Fibroblast of lung (primary cell): ENCODE measurements around the gene ALDH1L1.

ENCODE experiments used
- EZH2 ChIP-seq: IDR thresholded peaks from 2 replicates; pipeline ENCODE4 v1.5.1; 2012; ENCODE audit warnings: low read length, control low read depth, mild to moderate bottlenecking; ENCODE audit errors: missing control alignments
- TF ChIP-seq, protein P1 (sequence below), 2 donors: IDR thresholded peaks in 1 of 2; conservative IDR thresholded peaks in 1 of 2; 1 replicate in 1 of 2; 2 replicates in 1 of 2; pipeline ENCODE4 v1.5.1; 2011 to 2012; ENCODE audit warnings: low read length in 2 of 2, control low read depth in 1 of 2, inconsistent platforms in 1 of 2, low read depth in 1 of 2, mild to moderate bottlenecking in 1 of 2

DNA sequence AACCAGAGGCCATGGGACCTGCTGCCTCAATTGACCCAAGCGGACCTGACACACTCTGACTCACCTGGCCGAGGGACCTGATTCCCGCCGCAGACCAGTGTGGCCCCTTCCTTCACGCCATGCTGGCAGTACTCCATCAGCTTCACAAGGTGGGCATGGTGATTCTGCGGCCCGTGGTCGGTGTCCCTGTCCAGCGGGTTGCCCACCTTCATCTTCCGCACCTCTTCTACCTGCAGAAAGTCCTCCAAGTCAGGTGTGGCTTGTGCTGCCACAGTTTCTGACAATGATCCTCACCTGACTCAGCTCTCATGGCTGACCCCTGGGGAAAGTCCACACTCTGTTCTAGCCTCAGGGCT lies 70.5 kb downstream of the ALDH1L1 start:
- TF ChIP-seq, protein P1, sequence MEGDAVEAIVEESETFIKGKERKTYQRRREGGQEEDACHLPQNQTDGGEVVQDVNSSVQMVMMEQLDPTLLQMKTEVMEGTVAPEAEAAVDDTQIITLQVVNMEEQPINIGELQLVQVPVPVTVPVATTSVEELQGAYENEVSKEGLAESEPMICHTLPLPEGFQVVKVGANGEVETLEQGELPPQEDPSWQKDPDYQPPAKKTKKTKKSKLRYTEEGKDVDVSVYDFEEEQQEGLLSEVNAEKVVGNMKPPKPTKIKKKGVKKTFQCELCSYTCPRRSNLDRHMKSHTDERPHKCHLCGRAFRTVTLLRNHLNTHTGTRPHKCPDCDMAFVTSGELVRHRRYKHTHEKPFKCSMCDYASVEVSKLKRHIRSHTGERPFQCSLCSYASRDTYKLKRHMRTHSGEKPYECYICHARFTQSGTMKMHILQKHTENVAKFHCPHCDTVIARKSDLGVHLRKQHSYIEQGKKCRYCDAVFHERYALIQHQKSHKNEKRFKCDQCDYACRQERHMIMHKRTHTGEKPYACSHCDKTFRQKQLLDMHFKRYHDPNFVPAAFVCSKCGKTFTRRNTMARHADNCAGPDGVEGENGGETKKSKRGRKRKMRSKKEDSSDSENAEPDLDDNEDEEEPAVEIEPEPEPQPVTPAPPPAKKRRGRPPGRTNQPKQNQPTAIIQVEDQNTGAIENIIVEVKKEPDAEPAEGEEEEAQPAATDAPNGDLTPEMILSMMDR (conservative IDR thresholded peaks at IDR 0.05 in 1 of 2, IDR thresholded peaks at IDR 0.05 in 1 of 2; ENCODE audit: low read depth in 1 of 2, low read length in 2 of 2) = no peak
- TF ChIP-seq EZH2 = no peak
